Endothelial cell of umbilical vein (primary cell): ENCODE measurements around the gene CHMP6. TPM values are rescaled to one million over a fixed set of nuclear protein-coding genes. Genes with fewer than 3 reads are reported as not detected.

ENCODE experiments used
- BruUV-seq: library from RNA; stranded (reverse); fragments of 400-500 nt; replicated peaks from 2 replicates; lab custom pipeline; 2021; lab: Mats Ljungman, UMichigan
- CTCF ChIA-PET: fragments of 300-600, 350-600 bp; sonication (Branson Sonifier 250); formaldehyde crosslinking; loops from one replicate; lab custom pipeline; 2021; ENCODE audit warnings: antibody characterized with exemption, inconsistent platforms; lab: Charles Lee
- POLR2A ChIA-PET: fragments of 300-600, 350-600 bp; sonication (Branson Sonifier 250); formaldehyde crosslinking; loops from one replicate; lab custom pipeline; 2021; ENCODE audit warnings: antibody characterized with exemption, inconsistent platforms; lab: Charles Lee
- DNase-seq: peaks from one replicate; pipeline ENCODE4 v3.0.0-alpha.2; 2011; ENCODE audit warnings: low read depth, low spot score
- FAIRE-seq: peaks from 2 replicates; lab custom pipeline; 2011; peaks lifted over from hg19 to GRCh38; lab: Jason Lieb, UNC
- H2AFZ ChIP-seq: 2 replicates; pipeline ENCODE4 v1.6.0; 2012; ENCODE audit warnings: low read depth, low read length, control low read depth, inconsistent platforms
- H3K27ac ChIP-seq: 2 replicates; pipeline ENCODE4 v1.5.1; 2011; ENCODE audit warnings: low read depth, mild to moderate bottlenecking, control low read depth, low read length, moderate library complexity; ENCODE audit not compliant: insufficient read depth
- H3K27me3 ChIP-seq, 2 experiments: 2 replicates each; pipeline versions ENCODE4 v1.6.0 to v1.6.1; 2011; ENCODE audit warnings: low read length in 2 of 2, mixed read lengths in 1 of 2; ENCODE audit not compliant: control insufficient read depth in 2 of 2, insufficient read depth in 2 of 2
- H3K36me3 ChIP-seq, 2 experiments: 2 replicates in 1 of 2; 3 replicates in 1 of 2; pipeline ENCODE4 v1.5.1; 2011; ENCODE audit warnings: low read length in 2 of 2, mild to moderate bottlenecking in 1 of 2, moderate library complexity in 1 of 2; ENCODE audit not compliant: control insufficient read depth in 2 of 2, insufficient read depth in 2 of 2; ENCODE audit errors: extremely low read depth in 1 of 2
- H3K4me1 ChIP-seq: 3 replicates; pipeline ENCODE4 v1.5.1; 2011; ENCODE audit warnings: mild to moderate bottlenecking, low read length; ENCODE audit not compliant: control insufficient read depth, insufficient read depth; ENCODE audit errors: extremely low read depth
- H3K4me2 ChIP-seq: 2 replicates; pipeline ENCODE4 v1.6.1; 2011; ENCODE audit warnings: low read length, control low read depth, mixed read lengths; ENCODE audit not compliant: insufficient read depth
- H3K4me3 ChIP-seq, 3 experiments: fragments of 200-600 bp in 1 of 3; sonication (generic), shearing (Covaris generic) in 1 of 3; replicated peaks in 1 of 3; 2 replicates each; pipeline ENCODE4 v1.5.1; 2011 to 2016; ENCODE audit warnings: control low read depth in 3 of 3, low read length in 3 of 3, mild to moderate bottlenecking in 2 of 3, inconsistent platforms in 1 of 3, low read depth in 1 of 3, moderate library complexity in 1 of 3; ENCODE audit not compliant: insufficient read depth in 1 of 3
- H3K79me2 ChIP-seq: 2 replicates; pipeline ENCODE4 v1.6.0; 2012; ENCODE audit warnings: low read length, inconsistent platforms; ENCODE audit not compliant: control insufficient read depth, insufficient read depth
- H3K9ac ChIP-seq: replicated peaks from 2 replicates; pipeline ENCODE3; 2011; ENCODE audit warnings: low read length, control low read depth; ENCODE audit not compliant: insufficient read depth; ENCODE audit errors: extremely low read depth
- H3K9me1 ChIP-seq: replicated peaks from 3 replicates; pipeline ENCODE4 v1.6.0; 2011; ENCODE audit warnings: mild to moderate bottlenecking, low read length; ENCODE audit not compliant: control insufficient read depth, insufficient read depth; ENCODE audit errors: extremely low read depth
- H3K9me3 ChIP-seq: replicated peaks from 2 replicates; pipeline ENCODE4 v1.5.1; 2012; ENCODE audit warnings: low read length, inconsistent platforms; ENCODE audit not compliant: control insufficient read depth, insufficient read depth
- H4K20me1 ChIP-seq: replicated peaks from 2 replicates; pipeline ENCODE3; 2011; ENCODE audit warnings: mild to moderate bottlenecking, low read length; ENCODE audit not compliant: control insufficient read depth, insufficient read depth; ENCODE audit errors: extremely low read depth
- EZH2 ChIP-seq: IDR thresholded peaks from 2 replicates; pipeline ENCODE4 v1.6.1; 2012; ENCODE audit warnings: borderline replicate concordance, low read depth, mild to moderate bottlenecking, moderate library complexity, low read length, inconsistent platforms; ENCODE audit not compliant: severe bottlenecking
- FOS ChIP-seq: IDR thresholded peaks from 2 replicates; pipeline ENCODE4 v1.6.1; 2011; ENCODE audit warnings: mild to moderate bottlenecking, low read length, moderate library complexity, borderline replicate concordance; ENCODE audit not compliant: insufficient read depth
- GATA2 ChIP-seq: IDR thresholded peaks from 2 replicates; pipeline ENCODE4 v1.7.0; 2011; ENCODE audit warnings: low read depth, mild to moderate bottlenecking, moderate library complexity, mixed read lengths, low read length; ENCODE audit not compliant: insufficient read length, insufficient read depth
- JUN ChIP-seq: IDR thresholded peaks from 2 replicates; pipeline ENCODE4 v1.6.1; 2011; ENCODE audit warnings: borderline replicate concordance, low read depth; ENCODE audit not compliant: insufficient read length, insufficient read depth
- MYC ChIP-seq: IDR thresholded peaks from one replicate; pipeline ENCODE4 v1.6.1; 2011; ENCODE audit warnings: mild to moderate bottlenecking, low read depth, low read length
- POLR2A ChIP-seq: IDR thresholded peaks from 2 replicates; pipeline ENCODE4 v1.6.1; 2012; ENCODE audit warnings: low read depth, mild to moderate bottlenecking, control low read depth, low read length
- POLR2AphosphoS5 ChIP-seq: IDR thresholded peaks from 2 replicates; pipeline ENCODE4 v1.6.1; 2012; ENCODE audit warnings: low read depth, mild to moderate bottlenecking, control low read depth, low read length, moderate library complexity; ENCODE audit not compliant: insufficient read depth
- dilution Hi-C: fragments of 300-500 bp; cut with MboI; formaldehyde crosslinking; loops from one replicate; pipeline ENCODE4 v1.15.0; 2019; ENCODE audit warnings: low sequenced_read_pairs; ENCODE audit not compliant: extremely low pct_ligation_motif_present
- intact Hi-C: fragments of 100-400 bp; cut with micrococcal nuclease; formaldehyde crosslinking; loops from one replicate; pipeline ENCODE4 v1.10.0; 2022
- polyA plus RNA-seq, 4 experiments: library from polyadenylated mRNA; depleted of rRNA in 3 of 4; stranded (reverse) in 3 of 4; unstranded in 1 of 4; fragments of >200 nt; gene quantifications; 2 replicates each; pipeline versions ENCODE4 v1.2.1 to v1.2.3, GENCODE V29; 2011 to 2012; ENCODE audit warnings: missing spikeins in 1 of 4
- total RNA-seq: library from RNA; stranded (reverse); gene quantifications from 2 replicates; pipeline ENCODE4 v1.2.3, GENCODE V29; 2021
- TF ChIP-seq, protein P1 (sequence below), 2 donors: IDR thresholded peaks; 1 replicate in 1 of 2; 2 replicates in 1 of 2; pipeline ENCODE4 v1.5.1; 2011; ENCODE audit warnings: low read length in 2 of 2, mild to moderate bottlenecking in 2 of 2, moderate library complexity in 2 of 2, control low read depth in 1 of 2, inconsistent platforms in 1 of 2, low read depth in 1 of 2; ENCODE audit not compliant: insufficient read depth in 1 of 2; ENCODE audit errors: extremely low read depth in 1 of 2
- TF ChIP-seq, protein P2 (sequence below): IDR thresholded peaks from 2 replicates; pipeline ENCODE4 v1.6.1; 2011; ENCODE audit not compliant: insufficient read depth, insufficient read length

Gene CHMP6
- total and polyA plus RNA-seq, 2 donors (not counting 3 experiments of a cell fraction or from before 2014, with no cell fraction given) = 42.5 to 48.5 TPM

DNA sequence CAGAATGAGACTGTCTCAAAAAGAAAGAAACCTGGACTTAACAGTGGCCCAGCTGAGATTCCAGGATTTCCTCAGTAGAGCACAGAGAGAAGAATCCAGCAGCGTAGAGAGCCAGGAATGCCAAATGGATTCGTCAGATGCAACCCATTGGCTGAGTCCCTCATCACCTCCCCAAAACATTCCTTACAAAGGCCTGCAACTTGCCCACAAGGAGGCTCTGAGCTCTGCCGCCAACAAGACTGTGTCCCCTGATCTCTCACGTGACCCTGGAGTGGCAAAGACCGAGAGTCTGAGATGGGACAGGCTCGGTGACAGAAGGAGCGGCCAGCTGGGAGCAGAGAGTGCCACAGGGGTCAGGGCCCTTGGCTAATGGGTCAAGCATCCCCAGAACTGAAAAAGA, 6.9 kb upstream of the CHMP6 start:
- peak; percentile 46 for FAIRE-seq
- no TSS peak for BruUV-seq
- no peaks in the 10 kb centered on the region for H3K9me1 ChIP-seq
- no peaks in the 10 kb centered on the region for H3K9me3 ChIP-seq
- intact Hi-C loops (no loop called here), dilution Hi-C loops (no loop called here)
- H3K4me2 ChIP-seq = no peak overlapping the region
- DNase-seq = no peak
- no peak for TF ChIP-seq EZH2
- TF ChIP-seq, protein P1, sequence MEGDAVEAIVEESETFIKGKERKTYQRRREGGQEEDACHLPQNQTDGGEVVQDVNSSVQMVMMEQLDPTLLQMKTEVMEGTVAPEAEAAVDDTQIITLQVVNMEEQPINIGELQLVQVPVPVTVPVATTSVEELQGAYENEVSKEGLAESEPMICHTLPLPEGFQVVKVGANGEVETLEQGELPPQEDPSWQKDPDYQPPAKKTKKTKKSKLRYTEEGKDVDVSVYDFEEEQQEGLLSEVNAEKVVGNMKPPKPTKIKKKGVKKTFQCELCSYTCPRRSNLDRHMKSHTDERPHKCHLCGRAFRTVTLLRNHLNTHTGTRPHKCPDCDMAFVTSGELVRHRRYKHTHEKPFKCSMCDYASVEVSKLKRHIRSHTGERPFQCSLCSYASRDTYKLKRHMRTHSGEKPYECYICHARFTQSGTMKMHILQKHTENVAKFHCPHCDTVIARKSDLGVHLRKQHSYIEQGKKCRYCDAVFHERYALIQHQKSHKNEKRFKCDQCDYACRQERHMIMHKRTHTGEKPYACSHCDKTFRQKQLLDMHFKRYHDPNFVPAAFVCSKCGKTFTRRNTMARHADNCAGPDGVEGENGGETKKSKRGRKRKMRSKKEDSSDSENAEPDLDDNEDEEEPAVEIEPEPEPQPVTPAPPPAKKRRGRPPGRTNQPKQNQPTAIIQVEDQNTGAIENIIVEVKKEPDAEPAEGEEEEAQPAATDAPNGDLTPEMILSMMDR (IDR thresholded peaks at IDR 0.05; ENCODE audit: extremely low read depth in 1 of 2, insufficient read depth in 1 of 2, low read depth in 1 of 2, low read length in 2 of 2) = peak in 1 of 2 donors; percentile 2
- H3K36me3 ChIP-seq = no peaks in the 10 kb centered on the region
- no peaks in the 10 kb centered on the region for H3K4me1 ChIP-seq
- H4K20me1 ChIP-seq = no peaks in the 10 kb centered on the region
- no peaks in the 10 kb centered on the region for H3K79me2 ChIP-seq
- no peak overlapping the region for H2AFZ ChIP-seq
- H3K4me3 ChIP-seq = no peak overlapping the region
- POLR2A ChIA-PET = no interaction called here
- no peak overlapping the region for H3K27ac ChIP-seq
- no peaks in the 10 kb centered on the region for H3K27me3 ChIP-seq
- CTCF ChIA-PET = interaction anchor here (1.0 to 1.4 kb wide), 5 partner anchors 13 to 608 kb away, joined by 3 to 6 read pairs (median 4); no protein-coding TSS in a partner anchor
- H3K9ac ChIP-seq = no peak overlapping the region

DNA sequence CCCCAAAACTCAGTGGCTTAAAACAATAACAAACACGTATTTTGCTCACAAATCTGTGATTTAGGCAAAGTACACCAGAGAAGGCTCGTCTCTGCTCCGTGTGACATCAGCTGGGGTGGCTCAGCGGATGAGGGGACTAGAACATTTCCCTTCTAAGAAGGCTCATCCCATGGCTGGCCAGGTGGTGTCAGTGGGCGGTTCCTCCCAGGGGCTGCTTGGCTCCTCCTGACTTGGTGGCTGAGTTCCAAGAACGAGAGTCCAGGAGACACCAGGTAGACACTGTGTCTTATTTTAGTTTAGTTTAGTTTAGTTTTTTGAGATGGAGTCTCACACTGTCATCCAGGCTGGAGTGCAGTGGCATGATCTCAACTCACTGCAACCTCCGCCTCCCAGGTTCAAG, 5.6 kb upstream of the CHMP6 start:
- intact Hi-C loops = no loop called here

More for the DNA sequence above, 5.6 kb upstream of the CHMP6 start:
- Histone ChIP-seq H4K20me1 (no peaks in the 10 kb centered on the region), H3K9me3 (no peaks in the 10 kb centered on the region), H3K36me3 (no peaks in the 10 kb centered on the region), H2AFZ (no peak overlapping the region), H3K4me3 (no peak overlapping the region), H3K9ac (no peak overlapping the region), H3K4me1 (no peaks in the 10 kb centered on the region), H3K27ac (no peak overlapping the region), H3K27me3 (no peaks in the 10 kb centered on the region), H3K4me2 (no peak overlapping the region), H3K79me2 (no peaks in the 10 kb centered on the region), H3K9me1 (no peaks in the 10 kb centered on the region)
- dilution Hi-C loops = no loop called here
- ChIA-PET CTCF (interaction anchor here (3.4 kb wide), 1 partner anchor 113 kb away, joined by 44 read pairs; no protein-coding TSS in a partner anchor), POLR2A (no interaction called here)
- DNase-seq (no peak), FAIRE-seq (no peak)
- no TSS peak for BruUV-seq
- TF ChIP-seq GATA2 (no peak), POLR2A (no peak), FOS (no peak), EZH2 (no peak), POLR2AphosphoS5 (no peak), MYC (no peak), JUN (no peak)
- TF ChIP-seq, protein P2, sequence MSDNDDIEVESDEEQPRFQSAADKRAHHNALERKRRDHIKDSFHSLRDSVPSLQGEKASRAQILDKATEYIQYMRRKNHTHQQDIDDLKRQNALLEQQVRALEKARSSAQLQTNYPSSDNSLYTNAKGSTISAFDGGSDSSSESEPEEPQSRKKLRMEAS = no peak
- TF ChIP-seq, protein P1 (IDR thresholded peaks at IDR 0.05; ENCODE audit: extremely low read depth in 1 of 2, insufficient read depth in 1 of 2, low read depth in 1 of 2, low read length in 2 of 2) = no peak
